GM12878 (cell line): ENCODE results near the gene TTLL10. TPM values are rescaled to one million over a fixed set of nuclear protein-coding genes. Genes with fewer than 3 reads are reported as not detected.

ENCODE experiments used
- ATAC-seq: fragments of 200-7000 bp; cut with Tn5 transposase; 3 replicates; pipeline ENCODE4 v1.9.1; 2020; ENCODE audit warnings: mild to moderate bottlenecking, moderate library complexity
- BruUV-seq: library from RNA; stranded (reverse); fragments of 400-500 nt; replicated peaks from 2 replicates; lab custom pipeline; 2021; lab: Mats Ljungman, UMichigan
- CTCF ChIA-PET: fragments of 300-600 bp; sonication (Branson Sonifier 250); formaldehyde crosslinking; extraction: SDS; loops from one replicate; lab custom pipeline; 2021; ENCODE audit warnings: inconsistent platforms; lab: Yijun Ruan, JAX
- POLR2A ChIA-PET: fragments of 350-600 bp; formaldehyde crosslinking; extraction: SDS; loops from one replicate; lab custom pipeline; 2021; ENCODE audit warnings: inconsistent platforms; lab: Charles Lee
- RAD21 ChIA-PET: fragments of 300-600 bp; sonication (Branson Sonifier 250); formaldehyde crosslinking; loops from one replicate; lab custom pipeline; 2023; ENCODE audit warnings: antibody characterized with exemption; ENCODE audit not compliant: unreplicated experiment; lab: Charles Lee
- SMC1A ChIA-PET: fragments of 300-600 bp; sonication (Branson Sonifier 250); formaldehyde crosslinking; loops from one replicate; lab custom pipeline; 2023; ENCODE audit not compliant: unreplicated experiment, uncharacterized antibody; lab: Charles Lee
- DNase-seq: peaks from one replicate; pipeline ENCODE4 v3.0.0-alpha.2; 2011; ENCODE audit warnings: low read depth, low spot score
- FAIRE-seq: peaks from 3 replicates; lab custom pipeline; 2011; peaks lifted over from hg19 to GRCh38; lab: Jason Lieb, UNC
- H2AFZ ChIP-seq: 2 replicates; pipeline ENCODE4 v1.6.0; 2011; ENCODE audit warnings: low read depth, low read length, control low read depth; ENCODE audit not compliant: control insufficient read depth
- H3K27ac ChIP-seq: 2 replicates; pipeline ENCODE4 v1.5.1; 2011; ENCODE audit warnings: control low read depth; ENCODE audit not compliant: control insufficient read depth, insufficient read depth
- H3K27me3 ChIP-seq, 2 experiments: replicated peaks in 1 of 2; 2 replicates each; pipeline versions ENCODE4 v1.6.0 to v1.6.1; 2011; ENCODE audit warnings: low read length in 1 of 2; ENCODE audit not compliant: control insufficient read depth in 2 of 2, insufficient read depth in 2 of 2
- H3K36me3 ChIP-seq, 2 experiments: 2 replicates each; pipeline ENCODE4 v1.5.1; 2011; ENCODE audit warnings: low read length in 1 of 2; ENCODE audit not compliant: control insufficient read depth in 2 of 2, insufficient read depth in 2 of 2
- H3K4me1 ChIP-seq: 2 replicates; pipeline ENCODE4 v1.6.1; 2011; ENCODE audit warnings: mild to moderate bottlenecking, low read length, moderate library complexity, mixed read lengths; ENCODE audit not compliant: control insufficient read depth, insufficient read depth
- H3K4me2 ChIP-seq: 2 replicates; pipeline ENCODE4 v1.6.0; 2011; ENCODE audit warnings: control low read depth; ENCODE audit not compliant: control insufficient read depth, insufficient read depth
- H3K4me3 ChIP-seq: fragments of 200-600 bp; sonication (generic); 2 replicates; pipeline ENCODE4 v1.5.1; 2016
- H3K79me2 ChIP-seq: 2 replicates; pipeline ENCODE4 v1.6.0; 2011; ENCODE audit warnings: low read length; ENCODE audit not compliant: control insufficient read depth, insufficient read depth
- H3K9ac ChIP-seq: 2 replicates; pipeline ENCODE4 v1.8.0; 2011; ENCODE audit warnings: low read length, control low read depth, mixed read lengths; ENCODE audit not compliant: control insufficient read depth, insufficient read depth
- H3K9me3 ChIP-seq: replicated peaks from 3 replicates; pipeline ENCODE4 v1.5.1; 2011; ENCODE audit warnings: mild to moderate bottlenecking, low read length; ENCODE audit not compliant: control insufficient read depth, insufficient read depth
- H4K20me1 ChIP-seq: 2 replicates; pipeline ENCODE4 v1.6.0; 2011; ENCODE audit not compliant: control insufficient read depth, insufficient read depth
- BCLAF1 ChIP-seq: fragments of 450-650 bp; IDR thresholded peaks from 2 replicates; pipeline ENCODE4 v1.6.1; 2017; ENCODE audit warnings: antibody characterized with exemption, mild to moderate bottlenecking, moderate library complexity
- DPF2 ChIP-seq: fragments of 450-650 bp; IDR thresholded peaks from 2 replicates; pipeline ENCODE4 v1.6.1; 2017; ENCODE audit warnings: mild to moderate bottlenecking
- E2F4 ChIP-seq: IDR thresholded peaks from 2 replicates; pipeline ENCODE4 v1.6.1; 2012; ENCODE audit warnings: low read depth, low read length, improper control_type of control experiment
- NBN ChIP-seq: fragments of 450-650 bp; IDR thresholded peaks from 2 replicates; pipeline ENCODE4 v1.6.1; 2016
- SMC3 ChIP-seq: IDR thresholded peaks from 2 replicates; pipeline ENCODE4 v1.6.1; 2011; ENCODE audit warnings: low read length, improper control_type of control experiment, borderline replicate concordance
- WGBS: methylation state at CpG from one replicate; pipeline ENCODE4 v1.1.6; 2016; ENCODE audit warnings: low lambda C conversion rate; ENCODE audit not compliant: insufficient replicate concordance, insufficient coverage; ENCODE audit errors: missing lambda C conversion rate; 5-methylcytosine and 5-hydroxymethylcytosine counted together
- in situ Hi-C: fragments of 300-500 bp; cut with MboI; formaldehyde crosslinking; loops from 9 replicates; pipeline ENCODE4 v1.14.3; 2018; ENCODE audit warnings: mixed read lengths
- intact Hi-C: fragments of 100-400 bp; cut with micrococcal nuclease; formaldehyde crosslinking; loops from one replicate; pipeline ENCODE4 v1.14.2; 2022; ENCODE audit not compliant: unreplicated experiment
- polyA plus RNA-seq, 11 experiments: library from polyadenylated mRNA; depleted of rRNA in 4 of 11; unstranded in 6 of 11; stranded (reverse) in 5 of 11; fragments of >200 nt; fragmentation: Nextera tagmentation in 4 of 11; fragmentation: Illumina TruSeq in 1 of 11; extraction: Ambion mirVana in 4 of 11; extraction: Trizol in 1 of 11; gene quantifications; 1 replicate in 1 of 11; 2 replicates in 10 of 11; pipeline versions ENCODE4 v1.2.1 to v1.2.3, GENCODE V29; 2011 to 2016; ENCODE audit warnings: inconsistent platforms in 2 of 11, missing spikeins in 2 of 11, low read depth in 1 of 11
- total RNA-seq, 4 experiments: library from RNA; depleted of rRNA in 3 of 4; stranded (reverse); fragments of >200 nt in 3 of 4; fragmentation: Illumina TruSeq in 1 of 4; extraction: Trizol in 1 of 4; gene quantifications; 2 replicates each; pipeline versions ENCODE4 v1.2.1 to v1.2.3, GENCODE V29; 2013 to 2021

The TTLL10 gene
- total and polyA plus RNA-seq, 10 of the 15 experiments (the other 5 are each of a cell fraction or from before 2014, with no cell fraction given) = not detected

GRCh38 chr1:1149416-1149815, 24.3 kb upstream of the TTLL10 start:
- FAIRE-seq = no peak
- no peak overlapping the region for H3K4me2 ChIP-seq
- in situ Hi-C loops (no loop called here), intact Hi-C loops (no loop called here)
- peaks cover under 1% of the 10 kb centered on the region for H3K4me1 ChIP-seq
- no peak for ATAC-seq
- H3K9ac ChIP-seq = no peak overlapping the region
- TF ChIP-seq SMC3 (no peak), NBN (no peak), BCLAF1 (no peak), E2F4 (no peak), DPF2 (no peak)
- no TSS peak for BruUV-seq
- CTCF ChIA-PET = no interaction called here
- POLR2A ChIA-PET = no interaction called here
- H3K79me2 ChIP-seq = no peaks in the 10 kb centered on the region
- no peaks in the 10 kb centered on the region for H4K20me1 ChIP-seq
- H3K36me3 ChIP-seq = no peaks in the 10 kb centered on the region
- H3K27me3 ChIP-seq = no peaks in the 10 kb centered on the region
- no peaks in the 10 kb centered on the region; the same call in 2 of the 3 replicates for H3K9me3 ChIP-seq
- RAD21 ChIA-PET = no interaction called here
- H3K27ac ChIP-seq = no peak overlapping the region
- 25% methylated on average over 5 of the region's 15 CpGs for WGBS
- DNase-seq = no peak
- no peak overlapping the region for H3K4me3 ChIP-seq
- H2AFZ ChIP-seq = no peak overlapping the region
- SMC1A ChIA-PET = no interaction called here
